GM18519 (cell line): ENCODE data around the gene C1QTNF4.
A peak's percentile ranks its signal among the peaks of the same experiment; 100 is the strongest.
"Not testable (repeated sequence)": the region's sequence is repeated elsewhere in the genome, so short reads cannot be mapped to it uniquely, and the experiment has no call there.

Experiments
- ATAC-seq: cut with Tn5 transposase; IDR thresholded peaks from one replicate; pipeline ENCODE4 v1.9.1; 2021; ENCODE audit warnings: mild to moderate bottlenecking, moderate library complexity; ENCODE audit not compliant: unreplicated experiment, low FRiP score

C1QTNF4 gene

DNA sequence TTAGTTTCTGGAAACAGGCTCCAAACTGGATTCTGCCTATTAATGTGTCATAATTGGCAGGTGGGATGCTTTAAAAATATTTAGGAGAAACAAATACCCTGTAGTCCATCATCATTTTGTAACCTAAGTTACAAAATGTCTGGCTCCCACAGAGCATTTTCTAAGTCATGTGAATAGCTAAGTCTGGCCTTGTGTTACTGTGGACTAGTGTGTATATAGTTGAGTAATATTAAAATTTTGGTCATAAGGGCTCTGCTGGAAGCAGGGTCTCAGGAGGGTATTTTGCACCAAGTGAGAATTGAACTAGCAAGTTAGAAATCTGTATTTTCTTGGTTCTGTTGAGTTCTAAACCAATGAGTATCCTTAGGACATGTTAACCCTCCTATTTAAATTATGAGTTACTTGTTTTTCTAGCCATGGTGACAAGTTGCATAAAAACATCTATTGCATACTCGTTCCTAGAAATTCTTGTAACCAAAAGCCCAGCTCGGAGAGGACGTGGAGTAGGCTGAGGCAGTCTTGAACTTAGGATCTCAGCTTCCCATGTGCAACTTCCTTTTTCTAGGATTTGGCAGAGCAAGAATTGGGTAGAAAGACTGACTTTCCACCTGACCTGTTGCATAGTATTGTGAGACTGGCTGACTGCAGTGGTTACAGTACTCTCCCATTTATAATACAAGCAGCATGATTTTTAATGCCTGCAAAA, 23.4 kb downstream of the C1QTNF4 start:
- no peak for ATAC-seq

DNA sequence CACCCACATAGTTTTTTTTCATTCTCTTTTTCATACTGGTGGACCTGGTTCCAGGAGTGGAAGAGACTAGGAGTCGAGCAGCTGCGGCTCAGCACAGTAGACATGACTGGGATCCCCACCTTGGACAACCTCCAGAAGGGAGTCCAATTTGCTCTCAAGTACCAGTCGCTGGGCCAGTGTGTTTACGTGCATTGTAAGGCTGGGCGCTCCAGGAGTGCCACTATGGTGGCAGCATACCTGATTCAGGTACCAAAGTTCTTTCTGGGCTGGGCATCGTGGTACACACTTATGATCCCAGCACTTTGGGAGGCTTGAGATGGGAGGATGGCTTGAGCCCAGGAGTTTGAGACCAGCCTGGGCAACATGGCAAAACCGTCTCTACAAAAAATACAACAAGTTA, 24.6 kb downstream of the C1QTNF4 start:
- ATAC-seq, result no peak

DNA sequence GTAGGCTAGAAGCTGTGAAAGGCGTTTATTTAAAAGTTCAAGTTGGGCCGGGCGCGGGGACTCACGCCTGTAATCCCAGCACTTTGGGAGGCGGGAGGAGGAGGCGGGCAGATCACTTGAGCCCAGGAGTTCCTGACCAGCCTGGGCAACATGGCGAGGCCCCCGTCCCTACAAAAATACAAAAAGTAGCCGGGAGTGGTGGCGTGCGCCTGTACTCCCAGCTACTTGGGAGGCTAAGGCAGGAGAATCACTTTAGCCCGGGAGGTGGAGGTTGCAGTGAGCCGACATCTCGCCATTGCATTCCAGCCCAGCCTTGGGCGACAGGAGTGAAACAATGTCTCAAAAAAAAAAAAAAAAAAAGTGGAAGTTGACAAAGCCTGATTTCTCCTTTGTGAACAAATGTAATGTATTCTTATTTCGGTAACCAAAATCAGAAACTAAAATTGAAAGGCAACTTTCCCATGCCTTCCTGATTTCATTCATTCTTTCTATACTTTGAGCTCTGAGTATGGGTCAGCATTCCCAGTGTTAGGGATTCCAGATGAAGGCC, 28.0 kb downstream of the C1QTNF4 start:
- ATAC-seq, result no peak

DNA sequence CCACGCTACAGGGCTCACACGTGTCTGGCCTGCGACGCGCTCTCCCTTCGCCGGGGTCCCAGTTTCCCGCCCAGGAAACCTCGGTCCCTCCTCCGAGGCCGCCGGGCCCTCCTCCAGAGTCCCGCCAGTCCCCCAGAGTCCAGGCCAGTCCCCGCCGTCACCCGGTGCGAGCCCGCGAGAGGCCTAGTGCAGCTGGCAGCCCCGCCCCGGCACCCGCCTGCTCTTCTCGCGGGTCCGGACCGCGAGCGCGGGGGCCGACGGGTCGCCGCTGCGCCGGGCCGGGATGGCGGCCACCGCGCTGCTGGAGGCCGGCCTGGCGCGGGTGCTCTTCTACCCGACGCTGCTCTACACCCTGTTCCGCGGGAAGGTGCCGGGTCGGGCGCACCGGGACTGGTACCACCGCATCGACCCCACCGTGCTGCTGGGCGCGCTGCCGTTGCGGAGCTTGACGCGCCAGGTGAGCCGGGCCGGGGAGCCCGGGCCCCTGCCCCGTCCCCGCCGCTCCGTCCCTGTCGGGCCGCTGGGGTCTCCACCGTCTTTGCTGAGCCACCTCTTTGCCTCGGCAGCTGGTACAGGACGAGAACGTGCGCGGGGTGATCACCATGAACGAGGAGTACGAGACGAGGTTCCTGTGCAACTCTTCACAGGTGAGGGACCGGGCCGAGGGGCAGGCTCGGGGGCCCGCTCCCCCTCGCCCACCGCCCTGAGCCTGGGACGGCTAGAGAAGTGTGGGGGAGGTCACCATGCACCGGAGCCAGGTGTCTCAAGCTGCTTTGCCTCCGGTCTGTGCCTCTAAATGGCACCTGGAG, 28.7 kb downstream of the C1QTNF4 start, which contains the start of gene PTPMT1:
PTPMT1 (plus strand) TSS at position 260 of the 809 bp plus-strand sequence; CDS start at position 284, 24 bp downstream.
- ATAC-seq, result peak; percentile 54

DNA sequence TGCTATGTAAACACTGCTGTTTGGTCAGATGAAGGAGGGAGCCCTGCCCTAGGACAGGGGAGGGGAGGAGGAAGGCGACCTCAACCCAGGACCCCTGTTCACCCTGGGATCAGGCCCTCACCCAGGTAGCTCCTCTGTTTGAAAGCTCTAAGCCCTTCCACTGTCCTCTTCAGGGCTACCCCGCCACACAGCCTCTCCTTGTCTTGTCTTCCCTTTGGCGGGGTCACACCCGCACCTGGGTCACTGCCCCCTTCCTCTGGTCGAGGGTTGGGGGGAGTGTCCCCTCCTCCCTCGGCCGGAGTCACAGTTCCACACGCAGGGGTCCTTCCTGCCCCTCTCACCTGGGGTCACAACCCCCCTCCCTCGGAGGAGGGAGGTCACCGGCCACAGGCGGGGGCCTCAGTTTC, 29.3 kb downstream of the C1QTNF4 start:
- ATAC-seq, result no peak

DNA sequence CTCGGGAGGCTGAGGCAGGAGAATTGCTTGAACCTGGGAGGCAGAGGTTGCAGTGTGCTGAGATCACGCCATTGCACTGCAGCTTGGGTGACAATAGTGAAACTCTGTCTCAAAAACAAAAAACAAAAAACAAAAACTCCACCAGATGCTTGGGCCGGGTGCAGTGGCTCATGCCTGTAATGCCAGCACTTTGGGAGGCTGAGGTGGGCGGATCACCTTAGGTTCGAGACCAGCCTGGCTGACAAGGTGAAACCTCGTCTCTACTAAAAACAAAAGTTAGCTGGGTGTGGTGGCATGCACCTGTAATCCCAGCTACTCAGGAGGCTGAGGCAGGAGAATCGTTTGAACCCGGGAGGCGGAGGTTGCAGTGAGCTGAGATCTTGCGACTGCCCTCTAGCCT, 29.8 kb downstream of the C1QTNF4 start:
- ATAC-seq, result not testable (repeated sequence)

DNA sequence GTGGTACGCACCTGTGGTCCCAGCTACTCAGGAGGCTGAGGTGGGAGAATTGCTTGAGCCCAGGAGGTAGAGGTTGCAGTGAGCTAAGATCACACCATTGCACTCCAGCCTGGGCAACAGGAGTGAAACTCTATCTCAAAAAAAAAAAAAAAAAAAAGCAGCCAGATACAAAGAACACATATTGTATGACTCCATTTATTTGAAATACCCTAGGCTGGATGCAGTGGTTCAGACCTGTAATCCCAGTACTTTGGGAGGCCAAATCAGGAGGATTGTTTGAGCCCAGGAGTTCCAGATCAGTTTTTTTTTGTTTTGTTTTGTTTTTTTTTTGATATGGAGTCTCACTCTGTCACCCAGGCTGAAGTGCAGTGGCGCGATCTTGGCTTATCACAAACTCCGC, 31.8 kb downstream of the C1QTNF4 start:
- not testable (repeated sequence) for ATAC-seq

DNA sequence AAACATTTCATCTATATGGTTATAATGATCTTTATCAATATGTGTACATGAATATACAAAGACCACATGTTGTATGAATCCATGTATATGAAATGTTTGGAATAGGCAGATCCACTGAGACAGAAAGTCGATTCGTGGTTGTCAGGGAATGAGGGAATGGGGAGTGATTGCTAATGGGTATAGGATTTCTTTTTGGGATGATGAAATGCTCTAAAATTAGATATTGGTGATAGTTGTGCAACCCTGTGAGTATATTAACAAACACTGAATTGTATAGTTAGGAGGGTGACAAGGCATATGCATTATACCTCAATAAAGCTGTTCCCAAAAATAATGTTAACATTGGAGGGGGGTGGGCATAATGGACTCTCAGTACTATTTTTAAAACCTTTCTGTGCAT, 33.8 kb downstream of the C1QTNF4 start:
- no peak for ATAC-seq

DNA sequence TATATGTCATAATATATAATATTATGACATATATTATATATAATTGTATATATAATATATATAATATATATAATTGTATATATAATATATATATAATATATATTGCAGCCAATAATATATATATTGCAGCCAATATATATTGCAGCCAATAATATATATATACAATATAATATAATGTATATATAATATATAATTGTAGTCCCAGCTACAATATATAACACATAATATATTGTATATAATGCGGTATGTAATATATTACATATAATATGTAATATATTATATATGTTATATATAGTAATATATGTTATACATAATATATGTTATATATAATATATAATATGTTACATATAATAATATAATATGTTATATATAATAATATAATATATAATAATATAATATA, 35.5 kb downstream of the C1QTNF4 start:
- no peak for ATAC-seq

DNA sequence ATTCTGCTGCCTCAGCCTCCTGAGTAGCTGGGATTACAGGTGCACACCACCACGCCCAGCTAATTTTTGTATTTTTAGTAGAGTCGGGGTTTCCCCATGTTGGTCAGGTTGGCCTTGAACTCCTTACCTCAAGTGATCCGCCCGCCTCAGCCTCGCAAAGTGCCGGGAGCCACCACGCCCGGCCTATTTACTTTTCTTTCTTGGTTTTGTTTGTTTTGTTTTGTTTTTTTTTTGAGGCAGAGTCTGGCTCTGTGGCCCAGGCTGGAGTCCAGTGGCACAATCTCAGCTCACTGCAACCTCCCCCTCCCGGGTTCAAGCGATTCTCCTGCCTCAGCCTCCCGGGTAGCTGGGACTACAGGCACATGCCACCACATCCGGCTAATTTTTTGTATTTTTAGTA, 37.2 kb downstream of the C1QTNF4 start:
- ATAC-seq, result not testable (repeated sequence)

DNA sequence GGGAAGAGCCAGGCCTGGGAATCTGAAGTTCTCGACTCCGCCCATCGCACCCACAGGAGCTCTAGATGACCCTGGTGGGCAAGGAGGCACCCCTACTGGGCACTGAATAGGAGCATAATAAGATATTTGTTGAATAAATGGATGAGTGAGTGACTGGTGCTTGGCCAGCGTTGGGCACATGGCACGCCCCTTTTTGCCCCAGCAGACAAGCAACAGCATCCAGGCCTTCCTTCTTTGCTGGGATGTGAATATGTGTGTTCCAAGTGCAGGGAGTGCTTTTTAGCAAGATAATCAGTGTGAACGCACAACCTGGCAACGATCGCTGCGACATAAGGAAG, 40.8 kb downstream of the C1QTNF4 start:
- peak; percentile 15 for ATAC-seq

DNA sequence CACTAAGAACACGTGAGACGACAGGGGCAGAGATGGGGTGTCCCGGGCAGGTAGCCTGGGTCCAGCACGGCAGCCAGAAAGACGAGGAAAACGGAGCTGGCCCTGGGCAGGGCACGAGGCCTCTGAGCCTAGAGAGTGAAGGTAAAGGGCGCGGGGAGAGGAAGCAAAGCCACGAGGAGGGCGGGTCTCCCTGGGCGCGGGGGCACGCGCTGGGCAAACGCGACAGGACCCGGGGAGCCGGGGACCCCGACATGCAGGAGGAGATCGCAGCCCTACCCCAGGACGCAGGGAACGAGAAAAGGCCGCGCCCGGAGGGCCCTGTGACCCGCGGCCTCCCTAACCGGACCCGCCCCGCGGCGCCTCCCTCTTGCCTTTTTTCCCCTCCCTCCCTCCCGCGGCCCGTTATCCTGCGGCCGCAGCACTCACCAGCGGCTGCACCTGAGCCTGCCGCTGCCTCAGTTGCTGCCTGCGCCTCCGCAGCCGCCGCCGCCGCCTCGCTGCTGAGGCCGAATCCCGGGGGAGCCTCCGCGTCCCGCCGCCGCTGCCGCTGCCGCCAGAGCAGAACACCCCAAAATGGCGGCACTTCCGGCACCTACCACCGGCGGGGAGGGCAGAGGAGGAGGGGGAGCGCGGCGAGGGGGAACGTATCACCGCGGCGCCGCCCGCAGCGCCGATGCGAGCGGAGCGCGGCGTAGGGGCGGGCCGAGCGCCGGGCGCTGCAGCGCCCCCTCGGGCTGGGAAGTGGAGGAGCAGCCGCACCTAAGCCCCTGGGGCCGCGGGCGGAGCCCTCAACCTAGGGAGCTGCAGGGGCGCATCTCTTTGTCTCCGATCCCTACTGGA, 41.4 kb downstream of the C1QTNF4 start, which contains the start of gene CELF1:
CELF1 (minus strand) TSS at position 567 of the 840 bp plus-strand sequence. CDS start 53,609 bp downstream, outside the sequence.
- peak; percentile 90 for ATAC-seq

DNA sequence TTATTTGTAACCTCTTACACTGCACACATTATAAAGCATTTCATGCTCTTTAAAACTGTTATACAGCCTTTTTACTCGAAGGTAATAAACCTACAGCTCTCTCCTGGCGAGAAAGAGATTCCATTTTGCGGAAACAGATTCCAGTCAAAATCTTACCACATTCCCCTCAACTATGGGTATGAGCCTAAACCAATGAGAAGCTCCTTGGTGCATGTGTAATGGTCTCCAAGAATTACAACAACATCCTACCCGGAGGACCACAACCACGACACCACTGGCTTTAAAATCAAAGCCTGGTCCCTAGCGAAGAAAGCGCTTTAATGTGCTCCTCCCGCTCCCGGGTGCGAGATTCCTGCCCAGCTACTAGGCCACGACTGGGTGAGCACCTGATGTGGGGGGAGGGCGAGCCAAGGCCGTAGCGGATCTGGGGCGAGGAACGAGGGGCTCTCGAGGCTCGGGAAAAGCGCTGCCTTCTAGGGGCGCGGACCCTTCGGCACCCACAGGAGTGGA, 42.1 kb downstream of the C1QTNF4 start:
- no peak for ATAC-seq

DNA sequence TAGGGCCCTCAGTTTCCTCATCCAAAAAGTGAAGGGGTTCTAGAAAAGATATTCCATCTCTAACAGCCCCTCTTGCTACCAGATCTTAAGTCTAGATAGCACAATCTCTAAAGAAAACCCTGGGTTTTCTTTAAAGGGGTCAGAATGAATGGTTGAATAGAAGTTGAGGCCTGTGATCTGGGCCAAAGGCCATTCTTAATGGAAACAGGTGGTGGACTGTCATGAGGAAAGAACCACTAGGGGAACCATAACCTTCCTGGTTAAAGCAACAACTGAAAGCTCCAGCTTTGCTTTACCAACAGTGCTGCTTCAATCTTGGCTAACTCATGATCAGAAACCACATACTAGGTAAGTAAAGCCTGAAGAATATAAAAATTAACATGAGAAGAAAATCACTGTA, 43.1 kb downstream of the C1QTNF4 start:
- no peak for ATAC-seq

DNA sequence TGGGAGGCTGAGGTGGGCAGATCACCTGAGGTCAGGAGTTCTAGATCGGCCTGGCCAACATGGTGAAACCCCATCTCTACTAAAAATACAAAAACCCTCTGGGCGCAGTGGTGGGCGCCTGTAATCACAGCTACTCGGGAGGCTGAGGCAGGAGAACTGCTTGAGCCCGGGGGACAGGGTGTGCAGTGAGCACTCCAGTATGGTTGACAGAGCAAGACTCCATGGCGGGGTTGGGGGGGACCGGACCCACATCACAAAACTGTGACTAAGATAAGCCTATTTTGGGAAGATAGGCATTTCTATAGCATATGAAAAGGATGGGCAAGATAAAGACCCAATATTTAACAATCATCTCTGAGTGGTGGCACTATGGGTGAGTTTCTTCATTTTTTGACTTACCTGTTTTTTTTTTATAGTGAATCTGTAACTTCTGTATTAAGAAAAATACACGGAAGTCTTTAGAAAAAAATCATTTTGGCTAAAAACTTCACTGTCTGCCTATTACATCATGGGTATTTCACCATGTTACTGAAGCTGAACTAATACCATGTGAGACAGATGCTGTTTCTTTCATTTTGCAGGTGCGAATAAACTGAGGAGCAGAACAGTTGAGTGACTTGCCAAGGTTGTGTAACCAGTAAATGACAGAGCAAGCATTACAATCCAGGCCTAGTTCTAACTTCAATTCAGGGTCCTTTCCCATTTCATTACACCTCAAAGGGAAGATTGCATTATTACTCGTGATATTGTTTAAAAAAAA, 43.7 kb downstream of the C1QTNF4 start:
- ATAC-seq, result no peak

DNA sequence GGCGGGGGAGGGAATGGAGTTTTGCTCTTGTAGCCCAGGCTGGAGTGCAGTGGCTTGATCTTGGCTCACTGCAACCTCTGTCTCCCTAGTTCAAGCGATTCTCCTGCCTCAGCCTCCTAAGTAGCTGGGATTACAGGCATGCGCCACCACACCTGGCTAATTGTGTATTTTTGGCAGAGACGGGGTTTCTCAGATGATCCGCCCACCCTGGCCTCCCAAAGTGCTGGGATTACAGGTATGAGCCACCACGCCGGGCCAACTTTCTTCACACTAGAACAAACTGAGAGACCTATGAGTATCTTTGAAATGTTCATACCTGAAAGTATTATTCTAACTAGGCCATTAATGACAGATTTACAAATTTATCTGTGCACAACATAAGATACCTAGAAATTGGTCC, 47.9 kb downstream of the C1QTNF4 start:
- ATAC-seq, result not testable (repeated sequence)

DNA sequence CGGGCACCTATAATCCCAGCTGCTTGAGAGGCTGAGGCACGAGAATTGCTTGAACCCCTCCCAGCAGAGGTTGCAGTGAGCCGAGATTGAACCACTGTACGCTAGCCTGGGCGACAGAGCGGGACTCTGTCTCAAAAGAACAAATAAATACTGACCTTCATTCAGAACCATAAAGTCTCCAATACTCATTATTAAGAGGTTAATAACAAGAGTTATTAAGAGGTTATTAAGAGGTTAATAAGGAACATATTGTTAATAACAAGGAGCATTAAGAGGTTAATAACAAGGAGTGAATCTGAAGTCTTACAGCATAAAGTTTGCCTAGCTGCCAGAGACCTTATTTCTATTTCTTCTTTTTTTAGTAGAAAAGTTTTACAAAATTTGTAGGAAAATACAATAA, 48.9 kb downstream of the C1QTNF4 start:
- no peak for ATAC-seq

DNA sequence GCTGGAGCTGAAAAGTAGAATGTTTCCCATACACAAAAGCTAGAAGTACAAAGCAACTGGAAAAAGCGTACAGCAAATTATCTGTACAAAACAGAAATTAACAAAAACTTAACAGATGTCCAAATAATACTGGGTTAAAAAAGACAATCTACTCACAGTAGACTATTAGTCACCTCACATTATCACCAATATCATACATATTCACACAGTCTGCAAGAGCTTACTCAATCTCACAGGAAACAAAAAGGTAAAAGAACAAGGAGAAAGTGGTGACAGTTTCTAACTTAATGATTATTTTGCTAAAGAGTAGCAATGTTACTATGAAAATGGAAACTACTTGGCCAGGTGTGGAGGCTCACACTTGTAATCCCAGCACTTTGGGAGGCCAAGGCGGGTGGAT, 53.1 kb downstream of the C1QTNF4 start:
- no peak for ATAC-seq

DNA sequence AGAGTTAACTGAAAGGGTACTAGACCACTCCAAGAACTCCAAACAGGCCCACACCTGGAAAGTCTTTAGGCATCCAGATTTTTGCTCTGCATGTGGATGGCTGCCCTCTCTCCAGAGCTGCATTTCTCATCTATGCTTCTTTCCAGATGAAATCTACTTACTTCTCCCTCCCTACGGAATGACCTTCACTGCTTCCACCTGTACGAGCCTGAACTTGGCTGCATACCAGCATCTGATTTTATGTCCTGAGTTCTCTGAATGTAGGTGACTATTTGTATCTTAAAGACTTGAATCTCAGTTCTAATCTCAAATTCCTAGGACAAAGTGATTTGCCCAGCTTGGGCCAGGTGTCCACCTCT, 54.6 kb downstream of the C1QTNF4 start:
- ATAC-seq, result no peak
